GM12878 (cell line): ENCODE measurements around the gene PRKN. TPM values are rescaled to one million over a fixed set of nuclear protein-coding genes. Genes with fewer than 3 reads are reported as not detected.

ENCODE experiments used
- ATAC-seq: fragments of 200-7000 bp; cut with Tn5 transposase; 3 replicates; pipeline ENCODE4 v1.9.1; 2020; ENCODE audit warnings: mild to moderate bottlenecking, moderate library complexity
- BruUV-seq: library from RNA; stranded (reverse); fragments of 400-500 nt; replicated peaks from 2 replicates; lab custom pipeline; 2021; lab: Mats Ljungman, UMichigan
- CTCF ChIA-PET: fragments of 300-600 bp; sonication (Branson Sonifier 250); formaldehyde crosslinking; extraction: SDS; loops from one replicate; lab custom pipeline; 2021; ENCODE audit warnings: inconsistent platforms; lab: Yijun Ruan, JAX
- POLR2A ChIA-PET: fragments of 350-600 bp; formaldehyde crosslinking; extraction: SDS; loops from one replicate; lab custom pipeline; 2021; ENCODE audit warnings: inconsistent platforms; lab: Charles Lee
- RAD21 ChIA-PET: fragments of 300-600 bp; sonication (Branson Sonifier 250); formaldehyde crosslinking; loops from one replicate; lab custom pipeline; 2023; ENCODE audit warnings: antibody characterized with exemption; ENCODE audit not compliant: unreplicated experiment; lab: Charles Lee
- SMC1A ChIA-PET: fragments of 300-600 bp; sonication (Branson Sonifier 250); formaldehyde crosslinking; loops from one replicate; lab custom pipeline; 2023; ENCODE audit not compliant: unreplicated experiment, uncharacterized antibody; lab: Charles Lee
- DNase-seq: peaks from one replicate; pipeline ENCODE4 v3.0.0-alpha.2; 2011; ENCODE audit warnings: low read depth, low spot score
- FAIRE-seq: peaks from 3 replicates; lab custom pipeline; 2011; peaks lifted over from hg19 to GRCh38; lab: Jason Lieb, UNC
- H2AFZ ChIP-seq: 2 replicates; pipeline ENCODE4 v1.6.0; 2011; ENCODE audit warnings: low read depth, low read length, control low read depth; ENCODE audit not compliant: control insufficient read depth
- H3K27ac ChIP-seq: 2 replicates; pipeline ENCODE4 v1.5.1; 2011; ENCODE audit warnings: control low read depth; ENCODE audit not compliant: control insufficient read depth, insufficient read depth
- H3K27me3 ChIP-seq, 2 experiments: replicated peaks in 1 of 2; 2 replicates each; pipeline versions ENCODE4 v1.6.0 to v1.6.1; 2011; ENCODE audit warnings: low read length in 1 of 2; ENCODE audit not compliant: control insufficient read depth in 2 of 2, insufficient read depth in 2 of 2
- H3K36me3 ChIP-seq, 2 experiments: 2 replicates each; pipeline ENCODE4 v1.5.1; 2011; ENCODE audit warnings: low read length in 1 of 2; ENCODE audit not compliant: control insufficient read depth in 2 of 2, insufficient read depth in 2 of 2
- H3K4me1 ChIP-seq: 2 replicates; pipeline ENCODE4 v1.6.1; 2011; ENCODE audit warnings: mild to moderate bottlenecking, low read length, moderate library complexity, mixed read lengths; ENCODE audit not compliant: control insufficient read depth, insufficient read depth
- H3K4me2 ChIP-seq: 2 replicates; pipeline ENCODE4 v1.6.0; 2011; ENCODE audit warnings: control low read depth; ENCODE audit not compliant: control insufficient read depth, insufficient read depth
- H3K4me3 ChIP-seq: fragments of 200-600 bp; sonication (generic); 2 replicates; pipeline ENCODE4 v1.5.1; 2016
- H3K79me2 ChIP-seq: 2 replicates; pipeline ENCODE4 v1.6.0; 2011; ENCODE audit warnings: low read length; ENCODE audit not compliant: control insufficient read depth, insufficient read depth
- H3K9ac ChIP-seq: 2 replicates; pipeline ENCODE4 v1.8.0; 2011; ENCODE audit warnings: low read length, control low read depth, mixed read lengths; ENCODE audit not compliant: control insufficient read depth, insufficient read depth
- H3K9me3 ChIP-seq: replicated peaks from 3 replicates; pipeline ENCODE4 v1.5.1; 2011; ENCODE audit warnings: mild to moderate bottlenecking, low read length; ENCODE audit not compliant: control insufficient read depth, insufficient read depth
- H4K20me1 ChIP-seq: 2 replicates; pipeline ENCODE4 v1.6.0; 2011; ENCODE audit not compliant: control insufficient read depth, insufficient read depth
- IKZF1 ChIP-seq: fragments of 450-650 bp; conservative IDR thresholded peaks from 2 replicates; pipeline ENCODE4 v1.6.1; 2017; ENCODE audit warnings: antibody characterized with exemption, mild to moderate bottlenecking
- MXI1 ChIP-seq: fragments of 150-350 bp; IDR thresholded peaks from 2 replicates; pipeline ENCODE4 v1.6.1; 2011; ENCODE audit warnings: low read depth, mild to moderate bottlenecking, inconsistent platforms, low read length, improper control_type of control experiment
- NFIC ChIP-seq: IDR thresholded peaks from 2 replicates; pipeline ENCODE4 v1.6.1; 2012; ENCODE audit warnings: low read depth, mild to moderate bottlenecking, inconsistent platforms, low read length, moderate library complexity
- NFXL1 ChIP-seq: fragments of 450-650 bp; IDR thresholded peaks from 2 replicates; pipeline ENCODE4 v1.6.1; 2017; ENCODE audit warnings: antibody characterized with exemption, mild to moderate bottlenecking, borderline replicate concordance
- SP1 ChIP-seq: IDR thresholded peaks from one replicate; pipeline ENCODE4 v1.6.1; 2011; ENCODE audit warnings: low read depth, low read length
- WGBS: methylation state at CpG from one replicate; pipeline ENCODE4 v1.1.6; 2016; ENCODE audit warnings: low lambda C conversion rate; ENCODE audit not compliant: insufficient replicate concordance, insufficient coverage; ENCODE audit errors: missing lambda C conversion rate; 5-methylcytosine and 5-hydroxymethylcytosine counted together
- in situ Hi-C: fragments of 300-500 bp; cut with MboI; formaldehyde crosslinking; loops from 9 replicates; pipeline ENCODE4 v1.14.3; 2018; ENCODE audit warnings: mixed read lengths
- intact Hi-C: fragments of 100-400 bp; cut with micrococcal nuclease; formaldehyde crosslinking; loops from one replicate; pipeline ENCODE4 v1.14.2; 2022; ENCODE audit not compliant: unreplicated experiment
- polyA plus RNA-seq, 11 experiments: library from polyadenylated mRNA; depleted of rRNA in 4 of 11; unstranded in 6 of 11; stranded (reverse) in 5 of 11; fragments of >200 nt; fragmentation: Nextera tagmentation in 4 of 11; fragmentation: Illumina TruSeq in 1 of 11; extraction: Ambion mirVana in 4 of 11; extraction: Trizol in 1 of 11; gene quantifications; 1 replicate in 1 of 11; 2 replicates in 10 of 11; pipeline versions ENCODE4 v1.2.1 to v1.2.3, GENCODE V29; 2011 to 2016; ENCODE audit warnings: inconsistent platforms in 2 of 11, missing spikeins in 2 of 11, low read depth in 1 of 11
- total RNA-seq, 4 experiments: library from RNA; depleted of rRNA in 3 of 4; stranded (reverse); fragments of >200 nt in 3 of 4; fragmentation: Illumina TruSeq in 1 of 4; extraction: Trizol in 1 of 4; gene quantifications; 2 replicates each; pipeline versions ENCODE4 v1.2.1 to v1.2.3, GENCODE V29; 2013 to 2021
- TF ChIP-seq, protein P1 (sequence below): fragments of 450-650 bp; IDR thresholded peaks from 2 replicates; pipeline ENCODE4 v1.6.1; 2017; ENCODE audit warnings: mild to moderate bottlenecking, low read depth, inconsistent platforms; ENCODE audit not compliant: poor library complexity, severe bottlenecking
- TF ChIP-seq, protein P2 (sequence below): fragments of 450-650 bp; IDR thresholded peaks from 2 replicates; pipeline ENCODE4 v1.6.1; 2016; ENCODE audit warnings: mild to moderate bottlenecking, moderate library complexity, borderline replicate concordance
- TF ChIP-seq, protein P3 (sequence below): fragments of 450-650 bp; IDR thresholded peaks from 2 replicates; pipeline ENCODE4 v1.6.1; 2014; ENCODE audit warnings: mild to moderate bottlenecking

Gene PRKN
- total and polyA plus RNA-seq, 10 of the 15 experiments (the other 5 are each of a cell fraction or from before 2014, with no cell fraction given), result 0.06 to 0.09 TPM; not detected in 8

DNA sequence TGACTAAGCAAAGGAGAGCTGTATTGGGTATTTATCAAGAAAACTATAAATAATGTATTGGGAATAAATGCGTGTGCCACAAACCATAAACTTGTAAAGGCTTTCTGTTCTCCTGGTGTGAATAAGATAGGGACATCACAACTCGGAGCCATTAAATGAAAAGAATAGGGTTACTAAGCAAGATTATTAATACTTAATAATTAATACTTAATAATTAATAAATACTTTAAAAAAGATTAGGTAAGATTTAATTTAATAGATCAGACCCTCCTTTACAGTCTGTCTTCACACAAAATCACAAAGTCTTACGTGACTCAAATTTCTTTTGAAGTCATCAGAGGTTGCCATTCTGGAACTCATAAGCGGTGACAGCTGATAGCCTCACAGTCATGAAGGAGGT lies 648.9 kb downstream of the PRKN start:
- ATAC-seq (no peak), DNase-seq (no peak), FAIRE-seq (no peak)
- H2AFZ ChIP-seq, result no peak overlapping the region
- RAD21 ChIA-PET, result no interaction called here
- no peak overlapping the region for H3K4me3 ChIP-seq
- H3K27ac ChIP-seq, result no peak overlapping the region
- no peak overlapping the region for H3K4me2 ChIP-seq
- no TSS peak for BruUV-seq
- CTCF ChIA-PET, result no interaction called here
- in situ Hi-C loops, result no loop called here
- no peaks in the 10 kb centered on the region for H3K9me3 ChIP-seq
- 18% methylated on average over 4 of the region's 4 CpGs for WGBS
- no peak overlapping the region for H3K9ac ChIP-seq
- POLR2A ChIA-PET, result no interaction called here
- SMC1A ChIA-PET, result interaction anchor here (1.0 kb wide), 1 partner anchor 12 kb away, joined by 3 read pairs; no protein-coding TSS in a partner anchor
- intact Hi-C loops, result no loop called here
- H3K4me1 ChIP-seq, result no peaks in the 10 kb centered on the region
- H4K20me1 ChIP-seq, result no peaks in the 10 kb centered on the region
- TF ChIP-seq MXI1 (no peak), NFXL1 (no peak), NFIC (no peak), SP1 (no peak), IKZF1 (no peak)
- TF ChIP-seq, protein P1, sequence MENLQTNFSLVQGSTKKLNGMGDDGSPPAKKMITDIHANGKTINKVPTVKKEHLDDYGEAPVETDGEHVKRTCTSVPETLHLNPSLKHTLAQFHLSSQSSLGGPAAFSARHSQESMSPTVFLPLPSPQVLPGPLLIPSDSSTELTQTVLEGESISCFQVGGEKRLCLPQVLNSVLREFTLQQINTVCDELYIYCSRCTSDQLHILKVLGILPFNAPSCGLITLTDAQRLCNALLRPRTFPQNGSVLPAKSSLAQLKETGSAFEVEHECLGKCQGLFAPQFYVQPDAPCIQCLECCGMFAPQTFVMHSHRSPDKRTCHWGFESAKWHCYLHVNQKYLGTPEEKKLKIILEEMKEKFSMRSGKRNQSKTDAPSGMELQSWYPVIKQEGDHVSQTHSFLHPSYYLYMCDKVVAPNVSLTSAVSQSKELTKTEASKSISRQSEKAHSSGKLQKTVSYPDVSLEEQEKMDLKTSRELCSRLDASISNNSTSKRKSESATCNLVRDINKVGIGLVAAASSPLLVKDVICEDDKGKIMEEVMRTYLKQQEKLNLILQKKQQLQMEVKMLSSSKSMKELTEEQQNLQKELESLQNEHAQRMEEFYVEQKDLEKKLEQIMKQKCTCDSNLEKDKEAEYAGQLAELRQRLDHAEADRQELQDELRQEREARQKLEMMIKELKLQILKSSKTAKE, result no peak
- TF ChIP-seq, protein P2, sequence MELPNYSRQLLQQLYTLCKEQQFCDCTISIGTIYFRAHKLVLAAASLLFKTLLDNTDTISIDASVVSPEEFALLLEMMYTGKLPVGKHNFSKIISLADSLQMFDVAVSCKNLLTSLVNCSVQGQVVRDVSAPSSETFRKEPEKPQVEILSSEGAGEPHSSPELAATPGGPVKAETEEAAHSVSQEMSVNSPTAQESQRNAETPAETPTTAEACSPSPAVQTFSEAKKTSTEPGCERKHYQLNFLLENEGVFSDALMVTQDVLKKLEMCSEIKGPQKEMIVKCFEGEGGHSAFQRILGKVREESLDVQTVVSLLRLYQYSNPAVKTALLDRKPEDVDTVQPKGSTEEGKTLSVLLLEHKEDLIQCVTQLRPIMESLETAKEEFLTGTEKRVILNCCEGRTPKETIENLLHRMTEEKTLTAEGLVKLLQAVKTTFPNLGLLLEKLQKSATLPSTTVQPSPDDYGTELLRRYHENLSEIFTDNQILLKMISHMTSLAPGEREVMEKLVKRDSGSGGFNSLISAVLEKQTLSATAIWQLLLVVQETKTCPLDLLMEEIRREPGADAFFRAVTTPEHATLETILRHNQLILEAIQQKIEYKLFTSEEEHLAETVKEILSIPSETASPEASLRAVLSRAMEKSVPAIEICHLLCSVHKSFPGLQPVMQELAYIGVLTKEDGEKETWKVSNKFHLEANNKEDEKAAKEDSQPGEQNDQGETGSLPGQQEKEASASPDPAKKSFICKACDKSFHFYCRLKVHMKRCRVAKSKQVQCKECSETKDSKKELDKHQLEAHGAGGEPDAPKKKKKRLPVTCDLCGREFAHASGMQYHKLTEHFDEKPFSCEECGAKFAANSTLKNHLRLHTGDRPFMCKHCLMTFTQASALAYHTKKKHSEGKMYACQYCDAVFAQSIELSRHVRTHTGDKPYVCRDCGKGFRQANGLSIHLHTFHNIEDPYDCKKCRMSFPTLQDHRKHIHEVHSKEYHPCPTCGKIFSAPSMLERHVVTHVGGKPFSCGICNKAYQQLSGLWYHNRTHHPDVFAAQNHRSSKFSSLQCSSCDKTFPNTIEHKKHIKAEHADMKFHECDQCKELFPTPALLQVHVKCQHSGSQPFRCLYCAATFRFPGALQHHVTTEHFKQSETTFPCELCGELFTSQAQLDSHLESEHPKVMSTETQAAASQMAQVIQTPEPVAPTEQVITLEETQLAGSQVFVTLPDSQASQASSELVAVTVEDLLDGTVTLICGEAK, result no peak
- TF ChIP-seq, protein P3, sequence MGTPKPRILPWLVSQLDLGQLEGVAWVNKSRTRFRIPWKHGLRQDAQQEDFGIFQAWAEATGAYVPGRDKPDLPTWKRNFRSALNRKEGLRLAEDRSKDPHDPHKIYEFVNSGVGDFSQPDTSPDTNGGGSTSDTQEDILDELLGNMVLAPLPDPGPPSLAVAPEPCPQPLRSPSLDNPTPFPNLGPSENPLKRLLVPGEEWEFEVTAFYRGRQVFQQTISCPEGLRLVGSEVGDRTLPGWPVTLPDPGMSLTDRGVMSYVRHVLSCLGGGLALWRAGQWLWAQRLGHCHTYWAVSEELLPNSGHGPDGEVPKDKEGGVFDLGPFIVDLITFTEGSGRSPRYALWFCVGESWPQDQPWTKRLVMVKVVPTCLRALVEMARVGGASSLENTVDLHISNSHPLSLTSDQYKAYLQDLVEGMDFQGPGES, result no peak
- no peaks in the 10 kb centered on the region for H3K27me3 ChIP-seq
- no peaks in the 10 kb centered on the region for H3K36me3 ChIP-seq
- H3K79me2 ChIP-seq, result no peaks in the 10 kb centered on the region
